NCI-H69 (cell line): ENCODE data around the gene GRIK1.
"Not testable (repeated sequence)": the region's sequence is repeated elsewhere in the genome, so short reads cannot be mapped to it uniquely, and the experiment has no call there.

Experiments used
- DNase-seq: peaks from one replicate; lab custom pipeline; 2025; lab: John Stamatoyannopoulos, UW

Gene GRIK1

GRCh38 chr21:29939924-29940275 is at the start of gene GRIK1:
TSS of gene GRIK1 (minus strand) at chr21:29939996.
- DNase-seq = peak; percentile 49

GRCh38 chr21:29987762-29988161 is 48.0 kb upstream of the GRIK1 start:
- no peak for DNase-seq

DNA sequence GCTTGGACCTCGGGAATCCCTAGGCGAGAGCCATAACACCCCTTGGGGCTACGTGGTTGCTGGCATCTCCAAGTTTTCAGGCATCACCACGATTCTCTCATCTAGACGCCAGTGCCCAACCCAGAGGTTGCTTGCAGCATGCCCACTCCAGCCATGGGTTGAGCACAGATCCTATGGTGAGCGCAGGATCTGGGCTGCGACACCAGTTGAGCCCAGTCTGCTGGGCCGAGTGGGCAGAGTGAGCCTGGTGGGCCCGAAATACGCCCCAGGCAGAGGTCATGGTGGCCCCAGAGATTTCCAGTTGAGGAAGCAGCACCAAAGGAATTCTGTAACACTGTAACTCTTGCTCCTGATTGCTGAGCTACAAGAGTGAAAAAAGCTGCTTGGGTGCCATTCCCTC is 46.1 kb upstream of the GRIK1 start:
- DNase-seq = no peak

- no peak for DNase-seq
Measured at GRCh38 chr21:29979043-29979442, 39.2 kb upstream of the GRIK1 start.

GRCh38 chr21:29975776-29976175 is 36.0 kb upstream of the GRIK1 start:
- DNase-seq = no peak

GRCh38 chr21:29973258-29973657 is 33.5 kb upstream of the GRIK1 start:
- no peak for DNase-seq

GRCh38 chr21:29961291-29962027 is 21.7 kb upstream of the GRIK1 start:
- DNase-seq = peak; percentile 5

- DNase-seq = no peak
Measured at GRCh38 chr21:29958551-29958950, 18.8 kb upstream of the GRIK1 start.

- DNase-seq = not testable (repeated sequence)
Measured at GRCh38 chr21:29958035-29958434, 18.2 kb upstream of the GRIK1 start.

DNA sequence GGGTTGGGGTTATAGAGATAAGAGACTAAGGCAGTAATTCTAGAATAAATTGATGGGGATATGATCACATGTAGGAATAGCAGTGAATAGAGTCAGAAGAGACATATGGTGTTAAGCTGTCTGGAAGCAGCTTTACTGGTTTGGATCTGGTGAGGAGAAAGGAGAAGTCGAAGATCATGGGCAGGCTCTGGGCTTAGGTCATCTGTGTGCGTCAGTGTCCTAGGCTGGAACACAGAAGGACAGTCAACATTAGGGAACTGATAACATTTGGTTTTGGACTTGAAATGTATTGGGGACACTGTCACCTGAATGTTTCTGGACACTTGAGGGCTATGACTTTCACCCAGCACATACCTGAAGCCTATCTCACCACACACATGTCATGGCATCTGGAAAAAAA is 13.9 kb upstream of the GRIK1 start:
- DNase-seq = no peak

DNA sequence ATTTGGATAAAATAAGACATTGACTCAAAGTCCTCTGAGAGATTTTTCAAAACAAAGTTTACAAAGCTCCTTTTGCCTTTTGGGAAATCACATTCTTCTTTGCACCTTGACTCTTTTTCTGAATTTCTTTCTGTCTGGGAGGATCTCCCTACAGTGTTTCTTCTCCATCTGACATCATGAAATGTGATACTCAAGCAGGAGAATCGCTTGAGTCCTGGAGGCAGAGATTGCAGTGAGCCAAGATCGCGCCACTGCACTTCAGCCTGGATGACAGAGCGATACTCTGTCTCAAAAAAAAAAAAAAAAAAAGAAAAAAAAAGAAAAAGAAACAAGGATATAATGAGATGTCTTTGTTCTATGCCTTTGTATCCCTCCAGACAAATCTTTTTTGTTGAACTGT is 13.3 kb upstream of the GRIK1 start:
- no peak for DNase-seq

DNA sequence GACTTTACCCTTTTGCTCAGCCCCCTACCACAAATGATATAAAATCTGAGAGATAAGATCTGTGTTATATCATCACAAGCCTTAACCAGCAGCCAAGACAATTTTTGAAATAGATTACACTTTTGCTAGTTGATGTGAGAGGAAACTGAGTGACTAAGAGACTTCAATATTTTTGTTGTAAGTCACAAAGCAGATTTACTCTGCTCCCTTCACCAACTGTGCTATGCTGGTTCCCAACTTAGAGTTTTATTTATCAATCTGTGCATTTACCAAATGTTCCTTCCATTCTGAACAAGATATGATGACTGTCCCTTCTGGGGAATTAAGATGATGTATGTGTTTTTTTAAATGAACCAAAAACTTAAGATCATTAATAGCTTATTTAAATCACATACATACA is 12.1 kb upstream of the GRIK1 start:
- DNase-seq = no peak

DNA sequence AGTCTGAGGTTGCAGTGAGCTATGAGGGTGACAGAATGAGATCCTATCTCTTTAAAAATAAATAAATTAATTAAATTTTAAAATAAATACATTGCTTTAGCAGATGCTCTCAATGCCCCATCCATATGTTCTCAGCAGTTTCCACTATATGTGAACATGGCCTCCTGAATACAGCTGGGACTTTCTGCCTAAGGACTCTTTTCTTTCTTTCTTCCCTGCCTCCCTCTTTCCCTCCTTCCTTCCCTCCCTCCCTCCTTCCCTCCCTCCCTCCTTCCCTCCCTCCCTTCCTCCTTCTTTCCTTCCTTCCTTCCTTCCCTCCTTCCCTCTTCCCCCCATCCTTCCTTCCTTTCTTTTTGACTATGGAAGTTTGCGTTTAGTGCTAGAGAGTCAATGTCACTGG is 10.2 kb upstream of the GRIK1 start:
- DNase-seq = no peak

GRCh38 chr21:29947119-29947518 is 7.3 kb upstream of the GRIK1 start:
- DNase-seq = no peak

DNA sequence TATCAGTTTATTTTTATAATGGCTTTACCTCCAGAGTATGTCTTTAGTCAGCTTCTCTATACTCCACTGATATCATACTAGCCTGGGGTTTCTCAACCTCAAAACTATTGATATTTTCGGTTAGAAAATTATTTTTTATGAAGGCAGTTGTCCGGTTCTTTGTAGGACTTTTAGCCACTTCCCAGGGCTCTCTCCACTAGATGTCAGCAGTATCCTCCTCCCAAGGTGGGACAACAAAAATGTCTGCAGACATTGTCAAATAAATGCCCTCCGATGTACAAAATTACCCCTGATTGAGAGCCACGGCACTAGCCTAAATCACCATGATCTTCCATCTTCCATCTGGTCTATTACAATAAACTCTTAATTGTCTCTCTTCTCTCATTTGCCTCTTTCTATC is 4.1 kb upstream of the GRIK1 start:
- no peak for DNase-seq

DNA sequence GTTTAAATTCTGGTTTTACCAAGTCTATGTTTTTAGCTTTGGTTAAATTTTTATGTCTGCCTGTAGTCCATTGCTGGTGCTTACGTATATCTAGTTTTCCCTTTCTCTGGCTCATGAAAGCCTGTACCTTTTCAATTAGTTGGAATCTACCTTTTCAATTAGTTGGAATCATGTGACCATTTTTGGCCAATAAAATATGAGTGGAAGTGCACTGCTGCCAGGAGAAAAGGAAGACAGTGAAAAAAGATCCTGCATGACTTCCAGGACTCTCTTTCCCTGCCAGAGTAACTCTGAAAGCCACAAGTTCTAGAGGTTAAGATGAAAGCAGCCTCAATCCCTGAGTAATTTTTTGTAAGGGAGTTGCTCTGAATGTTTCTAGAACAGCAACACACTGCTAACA is 2.2 kb upstream of the GRIK1 start:
- DNase-seq = no peak

- DNase-seq = no peak
Measured at GRCh38 chr21:29940991-29941390, 1.2 kb upstream of the GRIK1 start.

GRCh38 chr21:29940361-29940760 is 565 bp upstream of the GRIK1 start:
- DNase-seq = no peak

- peak; percentile 41 for DNase-seq
Measured at GRCh38 chr21:29939104-29939923, 482 bp downstream of the GRIK1 start.

- no peak for DNase-seq
Measured at GRCh38 chr21:29938776-29939103, 1.1 kb downstream of the GRIK1 start.

- DNase-seq = no peak
Measured at GRCh38 chr21:29933088-29933487, 6.7 kb downstream of the GRIK1 start.

- no peak for DNase-seq
Measured at GRCh38 chr21:29928537-29928936, 11.3 kb downstream of the GRIK1 start.

DNA sequence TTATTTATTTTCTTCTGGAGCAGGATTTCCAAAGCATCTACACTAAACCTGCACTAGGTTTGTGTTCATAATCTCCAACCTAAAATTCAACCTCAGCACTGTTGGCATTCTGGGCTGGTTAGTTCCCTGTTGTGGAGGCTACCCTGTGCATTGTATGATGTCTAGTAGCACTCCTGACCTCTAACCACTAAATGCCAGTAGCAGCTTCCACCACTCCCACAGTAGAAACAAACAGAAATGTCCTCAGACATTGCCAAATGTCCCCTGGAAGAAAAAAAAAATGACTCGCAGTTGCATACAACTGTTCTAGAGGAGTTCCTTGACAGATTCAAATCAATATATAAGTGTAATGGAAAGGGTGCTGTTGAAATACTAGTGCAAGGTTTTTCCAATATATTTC is 18.9 kb downstream of the GRIK1 start:
- no peak for DNase-seq

DNA sequence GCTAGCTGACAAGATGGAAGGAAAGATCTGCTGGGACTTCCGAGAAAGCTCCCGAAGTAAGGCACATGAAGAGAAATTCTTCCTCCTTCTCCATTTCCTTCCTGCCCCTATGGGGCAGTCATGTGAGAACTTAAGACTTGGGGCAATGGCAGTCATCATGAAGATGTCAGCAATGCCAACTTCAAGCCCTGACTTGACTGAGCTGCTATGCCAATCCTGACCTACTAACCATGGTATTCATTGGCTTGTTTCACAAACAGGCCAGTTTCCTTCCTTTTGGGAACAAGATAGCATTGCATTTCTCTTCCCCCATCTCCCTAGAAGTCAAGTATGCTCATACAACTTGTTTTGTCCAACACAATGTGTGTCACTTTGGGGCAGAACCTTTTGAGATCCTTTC is 25.5 kb downstream of the GRIK1 start:
- DNase-seq = no peak
